ENCODE measurements around the gene SYT1. TPM values are rescaled to one million over a fixed set of nuclear protein-coding genes. Genes with fewer than 3 reads are reported as not detected.

Gene SYT1
- 1.3 and 2.1 TPM in 2 replicates for total RNA-seq (2022)
- Bru-seq, nascent RNA, result percentile 41 among the genes with signal in this experiment
- BruChase-seq, experiment 1, labeled RNA remaining after a 6-hour chase, result percentile 32 among the genes with signal in this experiment
- percentile 32 among the genes with signal in this experiment for BruChase-seq, experiment 2, labeled RNA remaining after a 2-hour chase
- long read RNA-seq, partial matches to known transcripts, result 0 of 1 reads
- long read RNA-seq, other reads (novel, unspliced or antisense), result 1 of 1 reads

DNA sequence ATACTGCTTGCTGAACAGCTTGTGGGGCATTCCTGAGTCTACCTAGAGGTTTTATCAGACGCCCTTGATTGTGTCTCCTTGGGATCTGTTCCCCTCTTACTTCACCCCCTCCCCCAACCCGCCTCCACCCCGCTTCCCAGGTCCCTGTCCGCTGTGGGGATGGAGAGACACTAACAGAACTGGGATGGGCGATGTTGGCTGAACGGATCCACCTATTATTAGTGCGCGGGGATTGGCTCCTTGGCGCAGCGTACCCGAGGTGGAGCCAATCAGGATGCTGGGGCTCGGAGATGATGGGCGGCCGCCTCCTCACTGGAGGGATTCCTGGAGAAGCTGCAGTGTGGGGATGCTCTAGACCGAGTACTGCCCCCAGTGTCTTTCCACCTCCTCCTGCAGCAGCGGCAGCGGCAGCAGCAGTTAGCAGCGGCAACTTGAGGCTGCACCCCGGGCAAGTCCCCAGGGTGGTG is at the start of gene SYT1:
Gene SYT1, plus strand, starts transcription at position 372 of the 467 bp plus-strand sequence.
- Mint-ChIP-seq H3K4me1 (ENCODE audit: low read depth, unreplicated experiment) (no peaks in the 10 kb centered on the region), H3K9me3 (ENCODE audit: low read depth, unreplicated experiment) (no peaks in the 10 kb centered on the region), H3K36me3 (ENCODE audit: insufficient read depth, unreplicated experiment) (peaks cover 20% of the 10 kb centered on the region), H3K4me3 (ENCODE audit: low read depth, unreplicated experiment) (peak within 1 kb of the TSS; percentile 95), H3K27ac (ENCODE audit: unreplicated experiment) (peak within 1 kb of the TSS; percentile 87), H3K27me3 (ENCODE audit: unreplicated experiment) (no peaks in the 10 kb centered on the region)
- no TSS peak for BruUV-seq (replicated peaks)
- CTCF ChIA-PET, result interaction anchor here (0.6 to 2.0 kb wide), 7 partner anchors 10 to 155 kb away, joined by 3 to 5 read pairs (median 3); no protein-coding TSS in a partner anchor
- TF ChIP-seq, protein P1, sequence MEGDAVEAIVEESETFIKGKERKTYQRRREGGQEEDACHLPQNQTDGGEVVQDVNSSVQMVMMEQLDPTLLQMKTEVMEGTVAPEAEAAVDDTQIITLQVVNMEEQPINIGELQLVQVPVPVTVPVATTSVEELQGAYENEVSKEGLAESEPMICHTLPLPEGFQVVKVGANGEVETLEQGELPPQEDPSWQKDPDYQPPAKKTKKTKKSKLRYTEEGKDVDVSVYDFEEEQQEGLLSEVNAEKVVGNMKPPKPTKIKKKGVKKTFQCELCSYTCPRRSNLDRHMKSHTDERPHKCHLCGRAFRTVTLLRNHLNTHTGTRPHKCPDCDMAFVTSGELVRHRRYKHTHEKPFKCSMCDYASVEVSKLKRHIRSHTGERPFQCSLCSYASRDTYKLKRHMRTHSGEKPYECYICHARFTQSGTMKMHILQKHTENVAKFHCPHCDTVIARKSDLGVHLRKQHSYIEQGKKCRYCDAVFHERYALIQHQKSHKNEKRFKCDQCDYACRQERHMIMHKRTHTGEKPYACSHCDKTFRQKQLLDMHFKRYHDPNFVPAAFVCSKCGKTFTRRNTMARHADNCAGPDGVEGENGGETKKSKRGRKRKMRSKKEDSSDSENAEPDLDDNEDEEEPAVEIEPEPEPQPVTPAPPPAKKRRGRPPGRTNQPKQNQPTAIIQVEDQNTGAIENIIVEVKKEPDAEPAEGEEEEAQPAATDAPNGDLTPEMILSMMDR (IDR thresholded peaks at IDR 0.05; ENCODE audit: unreplicated experiment), result no peak
- no peak for DNase-seq
- intact Hi-C loops (cut with micrococcal nuclease; ENCODE audit: unreplicated experiment), result no loop called here

DNA sequence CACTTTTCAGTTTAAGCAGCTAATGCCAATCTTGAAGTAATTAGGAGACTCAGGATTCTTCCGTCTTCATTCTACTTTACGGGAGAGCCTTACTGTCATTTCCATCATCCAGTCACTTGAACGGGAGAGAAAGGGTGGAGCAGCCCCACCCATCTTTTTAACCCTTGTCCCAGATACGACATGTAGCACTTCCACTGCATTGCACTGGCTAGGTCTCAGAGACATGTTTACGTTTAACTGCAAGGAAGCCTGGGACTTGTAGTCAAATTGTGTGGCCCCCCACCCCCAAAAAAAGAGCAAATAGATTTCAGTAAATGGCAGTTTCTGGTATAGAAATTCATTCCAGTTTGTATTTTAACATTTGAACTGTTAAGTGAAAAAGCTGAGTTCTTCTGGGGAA is 46.1 kb upstream of the SYT1 start:
- Mint-ChIP-seq H3K36me3 (ENCODE audit: insufficient read depth, unreplicated experiment) (no peaks in the 10 kb centered on the region), H3K27me3 (ENCODE audit: unreplicated experiment) (no peaks in the 10 kb centered on the region), H3K27ac (ENCODE audit: unreplicated experiment) (no peak overlapping the region), H3K4me3 (ENCODE audit: low read depth, unreplicated experiment) (no peak overlapping the region), H3K9me3 (ENCODE audit: low read depth, unreplicated experiment) (peaks cover 2% of the 10 kb centered on the region), H3K4me1 (ENCODE audit: low read depth, unreplicated experiment) (no peaks in the 10 kb centered on the region)
- BruUV-seq (replicated peaks), result no TSS peak
- no peak for DNase-seq
- intact Hi-C loops (cut with micrococcal nuclease; ENCODE audit: unreplicated experiment), result no loop called here
- CTCF ChIA-PET, result no interaction called here
- TF ChIP-seq, protein P1 (IDR thresholded peaks at IDR 0.05; ENCODE audit: unreplicated experiment), result no peak

GRCh38 chr12:78820946-78821345 is 43.6 kb upstream of the SYT1 start:
- Mint-ChIP-seq H3K27me3 (ENCODE audit: unreplicated experiment) (no peaks in the 10 kb centered on the region), H3K4me3 (ENCODE audit: low read depth, unreplicated experiment) (no peak overlapping the region), H3K36me3 (ENCODE audit: insufficient read depth, unreplicated experiment) (no peaks in the 10 kb centered on the region), H3K9me3 (ENCODE audit: low read depth, unreplicated experiment) (no peaks in the 10 kb centered on the region), H3K4me1 (ENCODE audit: low read depth, unreplicated experiment) (peaks cover 10% of the 10 kb centered on the region), H3K27ac (ENCODE audit: unreplicated experiment) (no peak overlapping the region)
- no TSS peak for BruUV-seq (replicated peaks)
- CTCF ChIA-PET, result no interaction called here
- DNase-seq, result no peak
- intact Hi-C loops (cut with micrococcal nuclease; ENCODE audit: unreplicated experiment), result no loop called here
- TF ChIP-seq, protein P1 (IDR thresholded peaks at IDR 0.05; ENCODE audit: unreplicated experiment), result no peak

DNA sequence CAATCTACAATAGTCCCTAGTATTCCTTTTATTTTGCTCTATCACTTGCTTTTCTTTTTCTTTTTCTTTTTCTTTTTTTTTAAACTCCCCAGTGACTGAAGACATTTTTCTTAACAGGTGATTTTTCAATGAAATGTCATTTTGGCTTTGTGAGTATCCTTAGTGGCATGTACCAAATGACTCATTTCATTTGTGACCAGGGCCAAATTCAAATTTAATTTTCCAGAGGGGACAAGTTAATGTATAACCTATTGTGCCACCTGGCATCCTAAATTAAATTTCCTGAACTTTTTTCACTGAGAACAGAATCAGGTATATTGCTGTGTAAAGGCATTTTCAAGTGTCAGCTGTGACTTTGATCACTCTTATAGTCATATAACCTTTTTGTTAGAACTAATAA is 39.7 kb upstream of the SYT1 start:
- no peaks in the 10 kb centered on the region for H3K27me3 Mint-ChIP-seq (ENCODE audit: unreplicated experiment)
- BruUV-seq (replicated peaks), result no TSS peak

More for the DNA sequence above, 39.7 kb upstream of the SYT1 start:
- no peak overlapping the region for H3K27ac Mint-ChIP-seq (ENCODE audit: unreplicated experiment)
- intact Hi-C loops (cut with micrococcal nuclease; ENCODE audit: unreplicated experiment), result no loop called here
- H3K4me1 Mint-ChIP-seq (ENCODE audit: low read depth, unreplicated experiment), result peaks cover 10% of the 10 kb centered on the region
- peaks cover 9% of the 10 kb centered on the region for H3K9me3 Mint-ChIP-seq (ENCODE audit: low read depth, unreplicated experiment)
- no peaks in the 10 kb centered on the region for H3K36me3 Mint-ChIP-seq (ENCODE audit: insufficient read depth, unreplicated experiment)
- TF ChIP-seq, protein P1 (IDR thresholded peaks at IDR 0.05; ENCODE audit: unreplicated experiment), result no peak
- CTCF ChIA-PET, result no interaction called here
- no peak for DNase-seq
- H3K4me3 Mint-ChIP-seq (ENCODE audit: low read depth, unreplicated experiment), result no peak overlapping the region

Data from Calu3 (cell line).